ENCODE measurements around the gene NUTF2.
A peak's percentile ranks its signal among the peaks of the same experiment; 100 is the strongest.

Gene NUTF2

GRCh38 chr16:67864594-67864993 is 17.9 kb downstream of the NUTF2 start:
- DNase-seq, result no peak

- peak; percentile 65 to 72 for DNase-seq
Observed at GRCh38 chr16:67865318-67865717, 18.6 kb downstream of the NUTF2 start.

- no peak for DNase-seq
Observed at GRCh38 chr16:67868290-67868689, 21.6 kb downstream of the NUTF2 start.

GRCh38 chr16:67869653-67870052 is 22.9 kb downstream of the NUTF2 start:
- no peak for DNase-seq

- DNase-seq, result no peak
Observed at GRCh38 chr16:67871256-67871655, 24.5 kb downstream of the NUTF2 start.

GRCh38 chr16:67872131-67872630 is 25.4 kb downstream of the NUTF2 start:
- peak in 1 of 2 donors; percentile 2 for DNase-seq

- peak; percentile 87 to 88 for DNase-seq
Observed at GRCh38 chr16:67872631-67873434, 26.1 kb downstream of the NUTF2 start, which contains the start of gene EDC4. Gene EDC4 (plus strand): TSS chr16:67873052. CDS start chr16:67873262, 210 bp downstream.

GRCh38 chr16:67873435-67874370 is 27.0 kb downstream of the NUTF2 start:
- DNase-seq, result peak in 1 of 2 donors; percentile 5

- no peak for DNase-seq
Observed at GRCh38 chr16:67874372-67874771, 27.6 kb downstream of the NUTF2 start.

GRCh38 chr16:67877064-67877463 is 30.3 kb downstream of the NUTF2 start:
- no peak for DNase-seq

- DNase-seq, result no peak
Observed at GRCh38 chr16:67878232-67878631, 31.5 kb downstream of the NUTF2 start.

GRCh38 chr16:67878846-67879245 is 32.1 kb downstream of the NUTF2 start:
- DNase-seq, result no peak

- DNase-seq, result no peak
Observed at GRCh38 chr16:67879462-67879861, 32.7 kb downstream of the NUTF2 start.

- DNase-seq, result no peak
Observed at GRCh38 chr16:67879936-67880335, 33.2 kb downstream of the NUTF2 start.

GRCh38 chr16:67880584-67880983 is 33.9 kb downstream of the NUTF2 start:
- DNase-seq, result no peak

- DNase-seq, result no peak
Observed at GRCh38 chr16:67881621-67882161, 35.0 kb downstream of the NUTF2 start.

- no peak for DNase-seq
Observed at GRCh38 chr16:67882374-67883145, 35.8 kb downstream of the NUTF2 start.

GRCh38 chr16:67883146-67883871 is 36.6 kb downstream of the NUTF2 start:
- DNase-seq, result no peak

- DNase-seq, result peak in 1 of 2 donors; percentile 35
Observed at GRCh38 chr16:67883872-67884261, 37.1 kb downstream of the NUTF2 start.

GRCh38 chr16:67884684-67885083 is 38.0 kb downstream of the NUTF2 start, which contains the start of gene NRN1L:
Gene NRN1L (plus strand): TSS chr16:67884885. CDS start chr16:67884904, 19 bp downstream.
- no peak for DNase-seq

- no peak for DNase-seq
Observed at GRCh38 chr16:67885545-67885944, 38.8 kb downstream of the NUTF2 start.
